Measurements from ENCODE around the gene SLC16A5.

SLC16A5 gene

GRCh38 chr17:75090871-75091854 lies 3.4 kb downstream of the SLC16A5 start:
- no peak for TF ChIP-seq CTCF (IDR thresholded peaks at IDR 0.05; ENCODE audit: insufficient read depth, missing control alignments)
- DNase-seq (ENCODE audit: insufficient read length, low spot score): no peak
- FAIRE-seq: no peak

GRCh38 chr17:75091855-75092327 lies 4.1 kb downstream of the SLC16A5 start:
- DNase-seq (ENCODE audit: insufficient read length, low spot score): no peak
- TF ChIP-seq CTCF (IDR thresholded peaks at IDR 0.05; ENCODE audit: insufficient read depth, missing control alignments): no peak
- FAIRE-seq: no peak

GRCh38 chr17:75093548-75094158 lies 5.9 kb downstream of the SLC16A5 start:
- DNase-seq (ENCODE audit: insufficient read length, low spot score): no peak
- no peak for TF ChIP-seq CTCF (IDR thresholded peaks at IDR 0.05; ENCODE audit: insufficient read depth, missing control alignments)

GRCh38 chr17:75094871-75095399 lies 7.2 kb downstream of the SLC16A5 start:
- TF ChIP-seq CTCF (IDR thresholded peaks at IDR 0.05; ENCODE audit: insufficient read depth, missing control alignments): no peak
- no peak for FAIRE-seq

More at GRCh38 chr17:75093548-75094158, 5.9 kb downstream of the SLC16A5 start:
- FAIRE-seq: no peak

GRCh38 chr17:75096082-75096625 lies 8.4 kb downstream of the SLC16A5 start:
- FAIRE-seq (no peak), DNase-seq (ENCODE audit: insufficient read length, low spot score) (no peak)
- no peak for TF ChIP-seq CTCF (IDR thresholded peaks at IDR 0.05; ENCODE audit: insufficient read depth, missing control alignments)

More at GRCh38 chr17:75094871-75095399, 7.2 kb downstream of the SLC16A5 start:
- DNase-seq (ENCODE audit: insufficient read length, low spot score): no peak

- TF ChIP-seq CTCF (IDR thresholded peaks at IDR 0.05; ENCODE audit: insufficient read depth, missing control alignments): no peak
- no peak for FAIRE-seq
These were observed 10.1 kb downstream of the SLC16A5 start for GRCh38 chr17:75097865-75098264.

More at GRCh38 chr17:75097865-75098264, 10.1 kb downstream of the SLC16A5 start:
- DNase-seq (ENCODE audit: insufficient read length, low spot score): no peak

Data from D721Med (cell line).